ENCODE data around the gene ADAMTS2.
A peak's percentile ranks its signal among the peaks of the same experiment; 100 is the strongest.

The ADAMTS2 gene

DNA sequence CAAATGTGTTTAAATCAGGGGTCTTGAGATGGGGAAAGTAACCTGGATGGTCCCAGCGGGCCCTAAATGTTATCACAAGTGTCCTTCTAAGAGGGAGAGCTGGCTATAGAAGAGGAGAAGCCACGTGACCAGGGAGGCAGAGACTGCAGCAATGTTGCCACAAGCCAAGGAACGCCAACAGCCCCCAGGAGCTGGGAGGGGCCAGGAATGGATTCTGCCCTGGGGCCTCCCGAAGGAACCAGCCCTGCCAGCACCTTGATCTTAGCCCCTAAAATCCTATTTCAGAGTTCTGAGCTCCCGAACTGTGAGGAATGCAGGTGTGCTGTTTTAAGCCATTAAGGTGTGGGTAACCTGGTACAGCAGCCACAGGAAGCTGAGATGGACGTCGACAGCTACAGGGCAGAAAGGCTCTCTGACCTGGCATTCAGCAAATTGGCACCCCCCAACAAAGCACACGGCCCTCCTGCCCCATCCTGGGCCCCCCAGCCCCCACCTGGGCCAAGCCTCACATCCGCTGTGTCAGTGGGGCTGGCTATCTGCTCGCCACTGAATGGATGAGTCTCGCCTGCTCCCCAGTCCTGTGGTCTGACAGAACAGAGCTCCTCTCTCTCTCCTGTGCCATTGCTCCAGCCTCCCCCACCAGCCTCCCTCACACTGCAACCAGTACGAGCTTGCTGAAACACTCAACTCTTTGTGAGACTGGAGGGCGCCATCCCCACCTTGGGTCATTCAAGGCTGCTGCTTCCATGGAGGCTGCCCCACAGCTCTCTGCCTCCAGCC is 78.8 kb downstream of the ADAMTS2 start:
- DNase-seq (ENCODE audit: low spot score), result no peak

DNA sequence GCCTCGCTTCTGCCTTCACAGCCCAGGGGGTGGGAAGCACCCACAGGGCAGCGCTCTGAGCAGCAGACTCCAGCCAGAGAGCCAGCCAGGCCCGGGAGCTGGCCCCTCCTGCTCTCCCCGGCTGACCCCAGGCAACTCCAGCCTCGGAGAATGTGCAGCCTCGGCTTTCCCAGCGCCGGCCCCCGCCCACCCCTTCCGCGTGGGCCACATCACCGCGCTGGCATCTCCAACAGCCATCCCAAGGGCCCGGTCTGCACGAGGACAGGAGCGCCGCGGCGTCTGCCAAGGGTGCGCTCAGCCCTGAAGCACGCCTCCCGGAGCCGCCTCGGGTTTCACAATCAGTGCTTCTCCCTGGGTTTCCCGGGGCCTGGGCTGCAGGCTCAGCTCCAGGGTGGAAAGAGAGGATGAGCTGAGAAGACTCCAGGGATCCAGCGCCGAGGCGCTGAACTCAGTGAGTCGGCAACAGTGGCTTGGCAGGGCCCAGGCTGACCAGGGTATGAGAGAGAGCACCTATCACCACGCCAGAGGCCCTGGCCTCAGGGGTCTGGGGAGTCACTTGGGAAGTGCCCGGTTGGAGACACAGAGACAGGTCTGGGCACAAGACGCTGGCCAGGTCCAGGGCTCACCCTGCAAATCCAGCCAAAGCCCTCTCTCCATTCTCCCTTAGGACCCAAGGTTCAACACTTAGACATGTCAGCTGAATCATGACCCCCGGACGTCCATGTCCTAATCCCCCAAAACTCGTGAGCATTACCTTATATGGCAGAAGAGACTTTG is 79.6 kb downstream of the ADAMTS2 start:
- DNase-seq (ENCODE audit: low spot score), result no peak

DNA sequence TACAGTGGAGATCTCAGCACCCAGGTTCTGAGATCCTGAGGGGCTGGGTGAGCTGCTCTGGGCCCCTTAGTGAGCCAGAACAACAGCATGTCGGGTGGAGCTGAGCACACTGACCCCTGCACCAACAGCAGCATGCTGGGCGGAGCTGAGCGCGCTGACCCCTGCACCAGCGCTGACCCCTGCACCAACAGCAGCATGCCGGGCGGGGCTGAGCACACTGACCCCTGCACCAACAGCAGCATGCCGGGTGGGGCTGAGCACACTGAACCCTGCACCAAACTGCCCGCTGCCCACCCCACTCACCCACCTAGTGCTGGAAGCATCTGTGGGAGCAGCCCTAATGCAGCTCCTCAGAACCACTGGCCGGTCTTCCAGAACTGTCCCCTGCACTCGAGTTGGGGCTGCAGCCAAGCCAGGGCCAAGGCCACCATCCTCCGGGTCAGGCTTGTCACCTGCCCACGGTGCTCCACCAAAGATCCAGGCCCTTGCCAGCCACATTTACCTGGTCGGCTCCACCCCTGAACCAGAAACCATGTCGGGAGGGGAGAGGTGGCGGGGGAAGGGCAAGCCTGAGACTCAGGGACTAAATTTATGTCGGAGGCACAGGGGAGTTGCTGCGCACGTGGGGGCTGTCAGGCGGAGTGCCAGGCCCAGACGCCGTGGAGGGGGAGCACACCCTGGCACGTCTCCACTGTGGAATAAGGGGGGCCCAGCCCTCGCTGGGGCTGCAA is 80.3 kb downstream of the ADAMTS2 start:
- DNase-seq (ENCODE audit: low spot score), result no peak

DNA sequence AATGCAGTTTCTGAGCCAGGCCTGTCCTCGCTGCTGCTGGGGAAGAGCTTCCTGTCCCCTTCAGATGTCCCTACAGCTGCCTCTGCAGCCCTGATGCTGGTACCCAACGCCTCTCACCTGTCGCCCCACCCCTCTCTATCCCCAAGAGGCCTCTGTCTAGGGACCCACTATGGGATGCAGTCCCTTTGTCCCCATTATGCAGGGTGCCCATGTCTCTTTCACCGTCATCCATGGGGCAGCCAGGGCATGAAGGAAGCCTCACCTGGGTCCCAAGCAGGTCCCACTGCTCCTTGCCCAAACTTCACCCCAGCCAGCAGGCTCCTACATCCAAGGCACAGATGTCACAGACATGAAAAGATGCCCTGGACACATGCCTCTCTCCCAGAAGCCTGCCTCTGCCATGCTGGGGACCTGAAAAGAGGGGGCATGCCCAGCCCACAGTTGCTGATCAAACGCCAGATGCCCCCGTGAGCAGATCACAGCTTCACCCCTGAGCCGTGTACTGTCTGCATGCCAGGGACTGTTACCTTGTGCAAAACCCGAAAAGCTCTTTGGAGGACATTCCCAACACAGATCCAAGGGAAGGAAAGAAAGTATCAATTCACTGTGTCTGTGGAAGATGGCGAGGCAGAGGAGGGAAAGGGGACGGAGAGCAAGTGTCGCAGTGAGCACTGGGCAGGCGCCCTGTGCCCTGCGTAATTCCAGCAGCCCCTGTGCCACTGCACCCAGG is 81.0 kb downstream of the ADAMTS2 start:
- DNase-seq (ENCODE audit: low spot score), result no peak

DNA sequence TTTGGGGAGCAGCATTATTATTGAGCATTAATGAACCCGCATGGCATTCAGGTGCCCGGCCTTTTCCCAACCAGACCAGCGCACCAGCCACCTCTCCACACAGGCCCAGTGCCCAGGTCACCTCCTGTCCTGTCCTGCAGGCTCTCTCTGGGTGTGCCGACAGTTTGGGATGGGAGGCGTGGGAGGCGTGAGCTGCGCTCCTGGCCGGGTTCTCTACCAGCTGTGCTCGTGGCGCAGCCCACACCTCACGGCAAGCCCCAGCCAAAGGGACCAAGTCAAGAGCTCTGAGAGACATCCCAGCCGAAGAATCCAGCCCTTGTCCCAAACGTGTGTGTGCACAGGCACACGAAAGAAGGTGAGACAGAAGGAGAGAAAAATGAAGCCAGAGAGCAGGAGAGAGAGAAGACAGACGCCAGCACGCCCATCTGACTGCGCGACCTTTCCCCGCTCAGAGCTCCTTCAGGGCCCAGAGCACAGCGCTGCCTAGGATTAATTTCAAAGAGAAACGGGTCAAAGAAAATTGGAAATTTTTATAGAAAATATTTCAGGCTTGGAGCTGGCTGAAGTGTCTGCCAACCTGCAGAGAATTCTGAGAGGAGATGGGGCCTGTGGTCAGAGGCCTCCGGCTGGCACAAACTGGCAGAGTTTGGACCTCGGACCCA is 81.7 kb downstream of the ADAMTS2 start:
- DNase-seq (ENCODE audit: low spot score), result no peak

DNA sequence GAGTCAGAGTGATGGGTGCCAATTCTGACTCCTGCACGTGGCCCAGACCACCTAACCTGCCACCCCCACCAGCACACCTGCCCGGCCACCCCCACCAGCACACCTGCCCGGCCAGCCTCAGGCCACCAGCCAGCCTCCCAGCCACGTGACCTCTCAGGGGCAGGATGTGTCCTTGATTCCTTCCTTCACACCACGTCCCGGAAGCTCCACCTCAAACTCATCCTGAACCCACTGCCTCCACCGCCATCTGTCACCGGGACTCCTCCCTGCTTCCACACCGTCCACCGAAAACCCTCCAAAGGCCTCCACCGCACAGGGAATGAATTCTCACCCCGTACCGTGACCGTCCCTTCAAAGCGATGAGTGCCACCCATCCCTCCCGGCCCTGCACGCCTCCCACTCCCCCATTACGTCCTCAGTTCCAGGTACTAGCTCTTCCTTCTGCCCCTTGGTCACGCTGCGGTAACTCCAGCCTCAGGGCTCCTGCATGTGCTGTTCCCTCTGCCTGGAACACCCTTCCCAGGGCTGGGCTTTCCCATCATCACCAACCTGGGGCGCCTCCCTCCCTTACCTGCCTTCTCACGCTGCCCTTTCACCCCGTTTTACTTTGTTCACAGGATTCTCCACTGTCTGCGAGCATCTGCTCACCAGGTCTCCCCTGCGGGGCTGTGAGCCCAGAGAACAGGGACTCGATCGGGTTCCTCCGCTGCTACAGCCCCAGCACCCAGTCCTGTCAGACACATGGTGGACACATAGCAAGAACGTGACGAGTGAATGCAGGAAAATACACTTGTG is 82.9 kb downstream of the ADAMTS2 start:
- DNase-seq (ENCODE audit: low spot score), result no peak

DNA sequence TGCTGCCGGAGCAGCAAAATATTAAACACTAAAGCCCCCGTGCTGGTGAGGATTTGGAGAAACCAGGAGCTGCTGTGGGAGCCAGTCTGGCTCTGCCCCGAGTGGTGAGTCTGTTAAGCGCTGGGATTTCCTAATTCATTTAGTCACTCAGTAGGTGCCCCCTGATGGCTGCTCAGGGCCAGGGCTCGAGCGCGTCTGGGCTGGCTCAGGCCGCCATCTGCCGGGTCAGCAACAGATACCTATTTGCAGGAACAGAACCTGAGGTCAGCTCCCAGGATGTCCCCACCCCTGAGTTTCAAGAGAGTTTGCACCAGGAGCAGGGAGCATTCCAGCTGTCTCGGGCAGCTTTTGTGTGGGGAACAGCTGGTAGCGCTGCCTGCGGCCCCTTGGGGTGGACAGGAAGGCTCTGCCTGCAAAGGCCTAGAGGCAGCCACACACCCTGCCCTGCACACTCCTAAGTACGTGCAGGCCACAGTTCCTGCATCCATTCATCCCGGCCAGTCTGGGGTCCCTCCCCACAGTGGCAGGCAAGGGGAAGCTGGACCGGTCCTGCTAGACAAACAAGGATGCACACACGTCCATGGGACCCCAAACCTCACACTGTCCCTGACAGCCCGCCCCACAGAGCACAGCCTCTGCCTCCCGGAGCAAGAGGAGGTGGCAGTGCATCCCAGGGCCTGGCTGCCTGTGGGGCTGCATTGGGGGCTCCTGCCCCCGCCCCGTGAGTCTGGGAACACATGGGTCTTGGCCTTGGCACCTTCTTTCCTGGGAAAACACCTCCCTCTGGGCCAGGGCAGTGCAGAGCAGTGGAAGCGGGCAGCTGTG is 83.7 kb downstream of the ADAMTS2 start:
- peak; percentile 5 for DNase-seq (ENCODE audit: low spot score)

DNA sequence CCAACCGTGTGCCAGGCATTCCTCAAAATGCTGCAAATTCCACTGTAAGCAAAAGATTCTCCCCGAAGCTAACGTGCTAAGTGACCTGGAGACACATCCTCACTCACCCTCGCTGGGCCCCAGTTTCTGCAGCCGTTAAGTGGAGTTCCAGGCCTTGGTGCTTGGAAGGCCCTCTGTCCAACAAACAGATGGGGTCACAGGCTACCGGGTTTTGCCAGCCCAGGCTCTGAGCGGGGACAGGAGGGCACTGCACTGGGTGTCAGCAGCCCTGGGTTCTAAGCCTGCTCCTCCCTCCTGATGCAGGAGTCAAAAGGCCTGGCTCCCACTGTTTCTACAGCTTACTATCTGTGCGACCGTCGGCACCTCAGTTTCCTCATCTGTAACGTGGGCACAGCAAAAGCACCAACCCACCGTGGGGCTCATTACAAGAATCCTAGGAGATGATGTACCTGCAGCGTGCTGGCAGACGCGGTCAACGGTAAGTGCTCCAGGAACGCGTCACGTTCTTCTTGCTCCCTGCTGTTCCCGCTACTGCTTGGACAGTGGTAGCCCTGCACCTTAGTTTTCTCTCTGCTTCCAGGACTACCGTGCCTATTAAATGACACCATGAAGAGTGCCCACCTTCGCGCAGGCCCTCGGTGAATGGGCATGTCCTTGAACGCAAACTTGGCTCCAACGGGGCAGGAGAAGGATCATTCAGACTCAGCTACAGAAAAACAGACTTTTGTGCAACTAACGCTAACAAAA is 84.8 kb downstream of the ADAMTS2 start:
- DNase-seq (ENCODE audit: low spot score), result no peak

DNA sequence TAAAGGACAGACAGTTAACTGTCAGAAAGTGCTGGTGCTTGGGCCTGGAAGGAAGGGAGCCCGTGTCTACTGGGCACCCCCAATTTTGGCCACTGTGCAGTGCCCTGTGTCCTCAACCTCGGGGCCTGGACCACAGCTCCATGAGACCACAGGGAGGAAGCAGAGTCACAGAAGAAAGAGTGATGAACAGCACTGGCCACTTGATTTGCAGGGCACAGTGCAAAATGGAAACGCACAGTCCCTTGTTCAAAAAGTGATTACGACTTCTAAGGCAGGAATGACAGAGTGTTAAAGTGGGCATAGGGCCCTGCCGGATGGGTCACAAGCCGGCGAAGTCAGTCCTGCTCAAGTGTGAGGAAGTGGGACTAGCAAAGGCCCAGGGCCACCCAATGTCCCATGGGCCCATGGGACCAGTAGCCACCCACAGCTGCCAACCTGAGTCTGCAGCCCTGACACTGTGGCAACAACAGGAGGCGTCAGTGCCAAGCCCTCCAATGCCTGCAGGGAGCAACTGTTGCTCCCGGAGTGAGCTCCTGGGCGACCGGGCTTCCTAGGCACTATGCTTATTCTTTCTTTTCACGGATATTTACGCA is 85.4 kb downstream of the ADAMTS2 start:
- no peak for DNase-seq (ENCODE audit: low spot score)

DNA sequence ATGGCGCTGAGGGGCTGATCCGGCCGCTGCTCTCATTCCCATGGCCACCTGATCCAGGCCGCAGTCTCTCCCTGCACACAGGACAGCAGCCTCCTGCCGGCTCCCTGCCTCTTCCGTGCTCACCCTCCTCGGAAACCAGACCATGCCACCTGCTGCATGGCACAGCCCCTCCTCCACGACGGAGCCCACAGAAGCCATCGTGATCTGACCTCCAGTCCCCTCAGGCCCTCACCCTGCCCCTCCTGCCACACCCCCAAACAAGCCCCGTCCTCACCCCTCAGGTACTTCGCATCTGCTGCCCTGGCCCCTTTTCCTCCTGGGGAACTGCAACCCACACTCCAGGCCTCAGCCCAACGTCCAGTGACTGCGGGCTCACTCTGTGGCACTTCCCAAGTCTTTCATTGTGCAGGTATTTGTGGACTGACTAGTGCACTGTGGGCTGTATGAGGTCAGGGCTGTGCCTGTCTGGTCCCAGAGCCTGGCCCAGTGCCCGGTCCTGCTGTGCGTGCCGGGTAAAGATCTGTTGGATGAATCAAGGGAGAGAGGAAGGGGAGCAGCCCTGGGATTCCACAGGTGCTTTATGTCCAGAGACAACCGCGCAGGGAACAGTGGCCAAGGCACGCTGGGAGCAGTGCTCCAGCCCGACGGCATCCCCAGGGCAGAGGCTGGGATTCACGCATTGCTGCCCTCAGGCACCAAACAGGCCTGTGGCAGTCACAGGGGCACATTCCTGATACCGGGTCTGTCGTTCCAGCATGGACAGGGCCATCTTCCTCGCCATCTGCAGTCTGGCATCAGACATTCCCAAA is 86.1 kb downstream of the ADAMTS2 start:
- DNase-seq (ENCODE audit: low spot score), result no peak

DNA sequence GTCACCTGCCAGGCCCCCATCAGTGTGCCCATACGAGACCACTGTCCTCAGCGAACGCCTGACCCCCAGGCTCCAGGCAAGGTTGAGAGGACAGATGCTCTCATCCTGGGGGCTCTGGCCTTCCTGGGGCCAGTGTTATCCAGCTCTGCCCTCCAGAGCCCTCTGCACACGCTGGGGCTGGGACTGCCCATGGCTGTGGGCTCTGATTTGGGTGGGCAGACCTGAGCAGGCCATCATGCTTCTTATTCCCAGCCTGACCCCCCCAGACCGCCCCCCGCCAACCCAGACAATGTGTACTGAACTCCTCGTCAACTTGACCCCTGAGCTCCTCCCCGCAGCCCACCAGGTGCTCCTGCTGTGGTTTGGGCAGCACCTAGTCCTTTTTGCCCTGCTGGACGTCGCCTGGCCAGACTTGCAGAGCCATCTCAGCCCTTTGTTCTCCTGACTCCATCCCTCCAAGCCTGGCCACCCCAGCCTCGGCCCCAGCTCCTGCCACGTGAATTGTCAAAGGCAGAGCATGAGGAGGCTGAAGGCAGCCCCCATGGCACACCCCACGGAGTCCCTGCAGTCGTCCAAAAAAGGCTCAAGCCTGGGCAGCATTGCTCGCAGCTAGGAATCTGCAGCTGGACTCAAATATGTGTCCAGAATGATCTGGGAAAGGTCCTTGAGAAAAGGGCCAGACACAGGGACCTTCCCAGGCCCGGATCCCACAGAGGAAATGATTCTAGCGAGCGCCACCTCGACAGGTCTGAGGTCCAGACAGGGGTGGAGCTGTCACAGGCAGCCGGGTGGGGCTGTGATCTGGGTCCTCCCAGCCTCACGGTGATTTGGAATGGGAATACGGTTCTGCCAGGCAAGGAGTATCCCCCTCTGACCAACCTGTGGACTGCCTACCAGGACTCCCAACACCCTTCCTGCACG is 87.0 kb downstream of the ADAMTS2 start:
- no peak for DNase-seq (ENCODE audit: low spot score)

DNA sequence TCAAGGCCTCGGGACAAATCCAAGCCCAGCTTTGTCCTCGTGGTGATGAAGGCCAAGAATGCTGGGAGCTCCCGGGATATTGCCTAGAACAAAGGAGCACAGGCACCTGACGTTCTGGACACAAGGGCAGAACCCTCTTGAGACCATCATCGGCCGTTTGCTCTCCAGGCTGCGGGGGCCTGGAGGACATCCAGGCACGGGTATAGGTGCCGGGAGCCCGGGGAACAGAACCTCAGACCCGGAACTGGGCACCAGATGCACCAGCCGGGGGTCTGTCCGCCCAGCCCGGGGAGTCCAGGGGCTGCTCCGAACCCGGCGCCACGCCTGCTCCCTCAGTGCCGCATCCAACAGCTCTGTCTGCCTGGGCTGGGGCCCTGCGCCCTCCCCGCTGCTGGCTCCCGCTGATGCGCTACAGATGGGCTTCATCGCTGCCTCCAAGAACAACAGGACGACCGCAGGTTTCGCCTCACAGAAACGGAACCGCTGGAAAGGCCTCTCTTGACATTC is 88.0 kb downstream of the ADAMTS2 start:
- no peak for DNase-seq (ENCODE audit: low spot score)

DNA sequence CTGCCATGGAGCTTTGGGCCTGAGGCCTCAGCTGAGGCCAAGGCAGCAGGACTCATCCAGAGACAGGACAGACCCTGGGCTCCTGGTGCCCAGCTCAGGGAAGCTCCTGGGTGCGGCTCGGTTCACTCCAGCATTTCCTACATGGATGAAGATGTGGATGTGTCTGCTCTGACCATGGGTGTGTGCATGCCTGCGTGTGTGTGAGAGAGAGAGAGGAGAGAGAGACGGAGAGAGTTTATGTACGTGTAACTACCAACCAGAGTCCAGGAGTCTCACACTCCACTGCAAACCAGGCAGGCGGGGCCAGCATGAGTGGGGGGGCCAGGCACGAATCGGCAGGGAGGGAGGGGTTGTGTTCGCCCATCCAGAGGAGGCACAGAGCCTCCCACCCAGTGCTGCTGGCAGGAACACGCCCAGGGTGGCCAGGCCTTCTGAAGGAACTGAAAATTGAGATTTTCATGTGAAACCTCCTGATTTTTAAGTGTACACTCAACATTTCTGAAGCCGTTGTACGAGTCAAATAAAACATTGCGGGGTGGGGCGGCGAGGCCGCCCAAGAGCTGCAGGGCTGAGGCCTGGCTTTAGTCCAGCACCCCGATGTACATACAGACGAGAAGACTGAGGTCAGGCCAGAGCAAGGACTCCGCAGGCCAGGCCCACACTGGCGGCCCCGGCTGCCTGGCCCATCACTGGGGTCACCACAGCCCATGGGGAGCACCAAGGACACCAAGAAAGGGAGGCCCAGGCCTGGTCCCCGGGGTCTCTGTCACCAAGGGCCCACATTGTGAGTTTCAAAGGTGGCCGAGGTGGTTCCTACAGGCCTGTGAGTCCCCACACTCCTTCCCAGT is 88.7 kb downstream of the ADAMTS2 start:
- no peak for DNase-seq (ENCODE audit: low spot score)

DNA sequence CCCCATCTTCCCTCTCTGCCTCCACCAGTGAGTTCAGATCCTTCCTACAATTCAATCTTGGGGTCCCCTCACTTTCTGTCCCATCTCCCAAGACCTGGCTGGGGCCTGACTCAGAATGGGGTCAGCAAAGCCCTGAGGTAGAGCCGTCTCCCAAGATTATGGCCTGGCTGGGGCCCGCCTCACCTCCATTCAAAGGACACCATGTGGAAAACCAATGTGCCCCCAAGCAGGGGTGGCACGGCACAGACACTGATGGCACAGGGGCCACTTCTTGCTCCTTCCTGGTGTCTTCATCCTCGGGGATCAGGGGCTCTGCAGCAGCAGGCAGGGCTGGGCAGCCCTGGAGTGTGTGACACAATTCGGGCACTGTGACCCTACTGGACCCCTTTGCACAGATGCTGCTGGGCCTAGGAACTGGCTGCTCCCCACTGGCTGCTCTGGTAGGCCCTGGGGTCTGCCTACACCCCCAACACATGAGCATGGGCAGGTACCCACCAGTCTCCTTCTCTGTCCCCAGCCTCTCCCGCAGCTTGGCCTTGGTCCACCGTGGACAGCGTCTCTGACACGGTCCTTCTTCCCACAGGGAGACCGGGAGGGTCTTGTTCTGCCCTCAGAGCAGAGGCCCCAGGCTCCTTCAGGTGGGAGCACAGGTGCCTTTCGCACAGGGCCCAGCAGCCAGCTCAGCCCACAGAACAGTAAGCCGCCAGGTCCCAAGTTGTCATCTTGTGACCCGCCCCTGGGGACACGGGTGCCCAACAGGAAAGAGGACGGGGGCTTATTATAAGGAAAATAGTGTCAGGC is 89.5 kb downstream of the ADAMTS2 start:
- DNase-seq (ENCODE audit: low spot score), result no peak
